ENCODE measurements around the gene CPZ.

The CPZ gene

DNA sequence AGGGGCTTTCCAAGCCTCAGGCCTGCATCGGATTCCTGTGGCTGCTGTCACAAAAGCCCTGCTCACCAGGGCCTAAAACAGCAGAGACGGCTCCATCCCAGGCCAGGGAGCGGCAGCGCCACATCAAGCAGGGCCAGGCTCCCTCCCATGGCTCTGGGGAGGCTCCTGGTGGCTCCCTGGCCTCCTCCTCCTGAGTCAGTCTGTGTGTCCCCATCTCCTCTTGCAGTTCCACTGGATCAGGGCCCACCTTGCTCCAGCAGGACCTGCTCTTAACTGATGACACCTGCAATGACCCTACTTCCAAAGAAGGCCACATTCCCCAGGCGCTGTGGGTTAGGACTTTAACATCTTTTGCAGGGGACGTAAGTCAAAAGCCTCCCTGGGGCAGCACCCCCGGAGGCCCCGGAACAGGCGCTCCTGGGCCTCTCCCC lies 51.9 kb downstream of the CPZ start:
- POLR2A ChIA-PET: no interaction called here
- CTCF ChIA-PET: no interaction called here
- DNase-seq (ENCODE audit: extremely low spot score): no peak
- TF ChIP-seq L3MBTL2 (conservative IDR thresholded peaks at IDR 0.05) (no peak), TARDBP (IDR thresholded peaks at IDR 0.05) (no peak), ARNT (IDR thresholded peaks at IDR 0.05) (no peak), CTBP1 (IDR thresholded peaks at IDR 0.05; ENCODE audit: borderline replicate concordance) (no peak), FOXM1 (IDR thresholded peaks at IDR 0.05; ENCODE audit: borderline replicate concordance) (no peak), PKNOX1 (IDR thresholded peaks at IDR 0.05) (no peak), ELF4 (IDR thresholded peaks at IDR 0.05) (no peak), BHLHE40 (IDR thresholded peaks at IDR 0.05; ENCODE audit: borderline replicate concordance) (no peak), FOXA1 (IDR thresholded peaks at IDR 0.05) (no peak), NFRKB (IDR thresholded peaks at IDR 0.05) (no peak), ZNF384 (IDR thresholded peaks at IDR 0.05) (no peak), SP1 (IDR thresholded peaks at IDR 0.05) (no peak)

- POLR2A ChIA-PET: no interaction called here
- no peak for TF ChIP-seq NFRKB (IDR thresholded peaks at IDR 0.05)
- TF ChIP-seq FOXK2 (IDR thresholded peaks at IDR 0.05): no peak
- TF ChIP-seq FOXM1 (IDR thresholded peaks at IDR 0.05; ENCODE audit: borderline replicate concordance): no peak
- no peak for TF ChIP-seq L3MBTL2 (conservative IDR thresholded peaks at IDR 0.05)
- no peak for TF ChIP-seq ZNF384 (IDR thresholded peaks at IDR 0.05)
- no peak for TF ChIP-seq CTBP1 (IDR thresholded peaks at IDR 0.05; ENCODE audit: borderline replicate concordance)
- TF ChIP-seq ARNT (IDR thresholded peaks at IDR 0.05): no peak
- TF ChIP-seq LEF1 (IDR thresholded peaks at IDR 0.05; ENCODE audit: borderline replicate concordance): no peak
- TF ChIP-seq TARDBP (IDR thresholded peaks at IDR 0.05): no peak
- TF ChIP-seq BHLHE40 (IDR thresholded peaks at IDR 0.05; ENCODE audit: borderline replicate concordance): no peak
- no peak for TF ChIP-seq SUZ12 (IDR thresholded peaks at IDR 0.05)
- no peak for DNase-seq (ENCODE audit: extremely low spot score)
Measured at GRCh38 chr4:8644966-8645752, 52.6 kb downstream of the CPZ start.

GRCh38 chr4:8645753-8646124 lies 53.2 kb downstream of the CPZ start:
- ChIA-PET CTCF (no interaction called here), POLR2A (no interaction called here)
- no peak for DNase-seq (ENCODE audit: extremely low spot score)
- TF ChIP-seq NFRKB (IDR thresholded peaks at IDR 0.05) (no peak), HDGF (IDR thresholded peaks at IDR 0.05; ENCODE audit: borderline replicate concordance) (no peak), LEF1 (IDR thresholded peaks at IDR 0.05; ENCODE audit: borderline replicate concordance) (no peak), TARDBP (IDR thresholded peaks at IDR 0.05) (no peak), ARNT (IDR thresholded peaks at IDR 0.05) (no peak), ELF4 (IDR thresholded peaks at IDR 0.05) (no peak), FOXK2 (IDR thresholded peaks at IDR 0.05) (no peak), FOXM1 (IDR thresholded peaks at IDR 0.05; ENCODE audit: borderline replicate concordance) (no peak), BHLHE40 (IDR thresholded peaks at IDR 0.05; ENCODE audit: borderline replicate concordance) (no peak), SP1 (IDR thresholded peaks at IDR 0.05) (no peak)

More at GRCh38 chr4:8644966-8645752, 52.6 kb downstream of the CPZ start:
- CTCF ChIA-PET: no interaction called here

GRCh38 chr4:8646296-8647093 lies 53.9 kb downstream of the CPZ start:
- ChIA-PET CTCF (interaction anchor here (0.9 kb wide), 1 partner anchor 9 kb away, joined by 3 read pairs; no protein-coding TSS in a partner anchor), POLR2A (no interaction called here)
- TF ChIP-seq ZNF384 (IDR thresholded peaks at IDR 0.05): no peak
- TF ChIP-seq NFRKB (IDR thresholded peaks at IDR 0.05): no peak
- TF ChIP-seq HDGF (IDR thresholded peaks at IDR 0.05; ENCODE audit: borderline replicate concordance): no peak
- TF ChIP-seq FOXM1 (IDR thresholded peaks at IDR 0.05; ENCODE audit: borderline replicate concordance): no peak
- DNase-seq (ENCODE audit: extremely low spot score): peak; percentile 60

DNA sequence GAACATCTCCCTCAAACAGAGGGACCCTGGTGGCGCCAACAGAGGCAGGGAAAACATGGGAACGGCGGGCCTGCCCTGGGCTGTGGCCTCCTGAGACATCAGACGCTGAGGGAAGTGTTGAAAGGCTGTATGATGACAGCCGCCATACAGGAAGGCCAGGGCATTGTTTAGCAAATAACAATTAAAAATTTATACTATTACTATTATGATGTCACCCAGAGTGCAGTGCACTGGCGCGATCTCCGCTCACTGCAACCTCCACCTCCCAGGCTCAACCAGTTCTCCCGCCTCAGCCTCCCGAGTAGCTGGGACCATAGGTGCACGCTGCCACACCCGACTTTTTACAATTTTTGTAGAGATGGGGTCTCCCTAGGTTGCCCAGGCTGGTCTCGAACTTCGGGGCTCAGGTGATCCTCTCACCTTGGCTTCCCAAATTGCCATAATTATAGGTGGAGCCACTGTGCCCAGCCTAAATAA lies 54.6 kb downstream of the CPZ start:
- no peak for DNase-seq (ENCODE audit: extremely low spot score)
- CTCF ChIA-PET: interaction anchor here (0.9 kb wide), 1 partner anchor 9 kb away, joined by 3 read pairs; no protein-coding TSS in a partner anchor
- POLR2A ChIA-PET: no interaction called here
- no peak for TF ChIP-seq PKNOX1 (IDR thresholded peaks at IDR 0.05)
- no peak for TF ChIP-seq L3MBTL2 (conservative IDR thresholded peaks at IDR 0.05)
- no peak for TF ChIP-seq ZNF384 (IDR thresholded peaks at IDR 0.05)
- TF ChIP-seq FOXA1 (IDR thresholded peaks at IDR 0.05): no peak
- no peak for TF ChIP-seq LEF1 (IDR thresholded peaks at IDR 0.05; ENCODE audit: borderline replicate concordance)
- no peak for TF ChIP-seq CTBP1 (IDR thresholded peaks at IDR 0.05; ENCODE audit: borderline replicate concordance)
- no peak for TF ChIP-seq SUZ12 (IDR thresholded peaks at IDR 0.05)
- TF ChIP-seq NFRKB (IDR thresholded peaks at IDR 0.05): no peak
- TF ChIP-seq FOXK2 (IDR thresholded peaks at IDR 0.05): no peak
- TF ChIP-seq BHLHE40 (IDR thresholded peaks at IDR 0.05; ENCODE audit: borderline replicate concordance): no peak
- TF ChIP-seq FOXM1 (IDR thresholded peaks at IDR 0.05; ENCODE audit: borderline replicate concordance): no peak
- no peak for TF ChIP-seq ELF4 (IDR thresholded peaks at IDR 0.05)

DNA sequence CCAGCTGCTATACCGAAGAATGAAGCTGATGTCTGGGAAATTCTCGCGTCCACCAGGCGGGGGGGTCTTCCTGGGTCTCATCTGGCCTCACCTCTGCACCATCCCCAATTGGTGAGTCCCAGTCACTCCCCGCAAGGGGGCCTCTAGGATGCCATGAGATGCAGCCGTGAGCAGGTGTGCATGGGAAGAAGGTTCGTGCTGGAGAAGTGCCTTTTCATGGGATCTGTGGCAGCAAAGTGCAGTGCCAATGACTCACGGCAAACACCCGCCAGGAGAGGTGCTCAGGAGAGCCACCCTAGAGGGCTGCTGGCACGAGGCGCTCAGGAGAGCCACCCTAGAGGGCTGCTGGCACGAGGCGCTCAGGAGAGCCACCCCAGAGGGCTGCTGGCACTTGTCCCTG lies 55.1 kb downstream of the CPZ start:
- TF ChIP-seq HDGF (IDR thresholded peaks at IDR 0.05; ENCODE audit: borderline replicate concordance): no peak
- no peak for TF ChIP-seq FOXM1 (IDR thresholded peaks at IDR 0.05; ENCODE audit: borderline replicate concordance)
- no peak for TF ChIP-seq SP1 (IDR thresholded peaks at IDR 0.05)
- no peak for TF ChIP-seq LEF1 (IDR thresholded peaks at IDR 0.05; ENCODE audit: borderline replicate concordance)
- TF ChIP-seq ZNF384 (IDR thresholded peaks at IDR 0.05): no peak
- no peak for TF ChIP-seq CTBP1 (IDR thresholded peaks at IDR 0.05; ENCODE audit: borderline replicate concordance)
- TF ChIP-seq FOXA1 (IDR thresholded peaks at IDR 0.05): no peak
- no peak for TF ChIP-seq ARNT (IDR thresholded peaks at IDR 0.05)
- TF ChIP-seq ELF4 (IDR thresholded peaks at IDR 0.05): no peak
- TF ChIP-seq NFRKB (IDR thresholded peaks at IDR 0.05): no peak
- no peak for TF ChIP-seq TARDBP (IDR thresholded peaks at IDR 0.05)
- TF ChIP-seq FOXK2 (IDR thresholded peaks at IDR 0.05): no peak
- TF ChIP-seq BHLHE40 (IDR thresholded peaks at IDR 0.05; ENCODE audit: borderline replicate concordance): no peak
- TF ChIP-seq L3MBTL2 (conservative IDR thresholded peaks at IDR 0.05): no peak
- no peak for TF ChIP-seq SUZ12 (IDR thresholded peaks at IDR 0.05)
- TF ChIP-seq PKNOX1 (IDR thresholded peaks at IDR 0.05): no peak
- ChIA-PET POLR2A (no interaction called here), CTCF (interaction anchor here (0.9 kb wide), 1 partner anchor 14 kb away, joined by 3 read pairs; no protein-coding TSS in a partner anchor)
- DNase-seq (ENCODE audit: extremely low spot score): no peak
